Measurements from ENCODE around the gene KRTAP2-3.
"Not testable (repeated sequence)": the region's sequence is repeated elsewhere in the genome, so short reads cannot be mapped to it uniquely, and the experiment has no call there.

- TF ChIP-seq, protein P1, sequence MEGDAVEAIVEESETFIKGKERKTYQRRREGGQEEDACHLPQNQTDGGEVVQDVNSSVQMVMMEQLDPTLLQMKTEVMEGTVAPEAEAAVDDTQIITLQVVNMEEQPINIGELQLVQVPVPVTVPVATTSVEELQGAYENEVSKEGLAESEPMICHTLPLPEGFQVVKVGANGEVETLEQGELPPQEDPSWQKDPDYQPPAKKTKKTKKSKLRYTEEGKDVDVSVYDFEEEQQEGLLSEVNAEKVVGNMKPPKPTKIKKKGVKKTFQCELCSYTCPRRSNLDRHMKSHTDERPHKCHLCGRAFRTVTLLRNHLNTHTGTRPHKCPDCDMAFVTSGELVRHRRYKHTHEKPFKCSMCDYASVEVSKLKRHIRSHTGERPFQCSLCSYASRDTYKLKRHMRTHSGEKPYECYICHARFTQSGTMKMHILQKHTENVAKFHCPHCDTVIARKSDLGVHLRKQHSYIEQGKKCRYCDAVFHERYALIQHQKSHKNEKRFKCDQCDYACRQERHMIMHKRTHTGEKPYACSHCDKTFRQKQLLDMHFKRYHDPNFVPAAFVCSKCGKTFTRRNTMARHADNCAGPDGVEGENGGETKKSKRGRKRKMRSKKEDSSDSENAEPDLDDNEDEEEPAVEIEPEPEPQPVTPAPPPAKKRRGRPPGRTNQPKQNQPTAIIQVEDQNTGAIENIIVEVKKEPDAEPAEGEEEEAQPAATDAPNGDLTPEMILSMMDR (conservative IDR thresholded peaks at IDR 0.05; ENCODE audit: low read length) = not testable (repeated sequence)
- TF ChIP-seq EZH2phosphoT487 (IDR thresholded peaks at IDR 0.05; ENCODE audit: borderline replicate concordance, low read depth, low read length) = not testable (repeated sequence)
Observed at GRCh38 chr17:41055130-41055529, 4.8 kb downstream of the KRTAP2-3 start, which contains the start of gene KRTAP2-2.

Data from OCI-LY7 (cell line).